Large intestine (tissue), 3 donors: Measurements from ENCODE around the gene HERC2. TPM values are rescaled to one million over a fixed set of nuclear protein-coding genes. Genes with fewer than 3 reads are reported as not detected.

Source experiments
- DNase-seq, 2 donors: peaks; one replicate each; pipeline versions ENCODE4 v3.0.0 to v3.0.0-alpha.2; 2013
- H3K27ac ChIP-seq: one replicate; pipeline ENCODE4 v1.5.1; 2013; ENCODE audit warnings: low read length
- H3K27me3 ChIP-seq: 2 replicates; pipeline ENCODE4 v1.6.1; 2013; ENCODE audit warnings: low read length; ENCODE audit not compliant: control insufficient read depth, insufficient read depth
- H3K36me3 ChIP-seq: 2 replicates; pipeline ENCODE4 v1.6.1; 2013; ENCODE audit warnings: low read length; ENCODE audit not compliant: control insufficient read depth, insufficient read depth
- H3K4me1 ChIP-seq: one replicate; pipeline ENCODE4 v1.6.1; 2013; ENCODE audit warnings: low read length; ENCODE audit not compliant: control insufficient read depth, insufficient read depth
- H3K4me3 ChIP-seq: one replicate; pipeline ENCODE4 v1.5.1; 2013; ENCODE audit warnings: low read length
- H3K9me3 ChIP-seq: one replicate; pipeline ENCODE4 v1.6.1; 2013; ENCODE audit warnings: mild to moderate bottlenecking, low read depth, low read length, moderate library complexity; ENCODE audit not compliant: control insufficient read depth
- WGBS: methylation state at CpG from one replicate; pipeline ENCODE4 v1.1.5; 2013; ENCODE audit warnings: low lambda C conversion rate; ENCODE audit not compliant: insufficient coverage; 5-methylcytosine and 5-hydroxymethylcytosine counted together
- polyA plus RNA-seq: library from polyadenylated mRNA; unstranded; fragments of 120-200 nt; gene quantifications from one replicate; pipeline ENCODE4 v1.2.1, GENCODE V29; 2013

The HERC2 gene
- polyA plus RNA-seq, 1 donor: 42.7 TPM

GRCh38 chr15:28105793-28106192 is 216.2 kb downstream of the HERC2 start:
- Histone ChIP-seq H3K4me3 (no peak overlapping the region), H3K4me1 (no peaks in the 10 kb centered on the region), H3K27ac (no peak overlapping the region), H3K27me3 (peaks cover 42% of the 10 kb centered on the region), H3K36me3 (peaks cover 3% of the 10 kb centered on the region), H3K9me3 (peaks cover 13% of the 10 kb centered on the region)
- DNase-seq: no peak
- no CpG with 5 or more reads among the region's 5 CpGs for WGBS

DNA sequence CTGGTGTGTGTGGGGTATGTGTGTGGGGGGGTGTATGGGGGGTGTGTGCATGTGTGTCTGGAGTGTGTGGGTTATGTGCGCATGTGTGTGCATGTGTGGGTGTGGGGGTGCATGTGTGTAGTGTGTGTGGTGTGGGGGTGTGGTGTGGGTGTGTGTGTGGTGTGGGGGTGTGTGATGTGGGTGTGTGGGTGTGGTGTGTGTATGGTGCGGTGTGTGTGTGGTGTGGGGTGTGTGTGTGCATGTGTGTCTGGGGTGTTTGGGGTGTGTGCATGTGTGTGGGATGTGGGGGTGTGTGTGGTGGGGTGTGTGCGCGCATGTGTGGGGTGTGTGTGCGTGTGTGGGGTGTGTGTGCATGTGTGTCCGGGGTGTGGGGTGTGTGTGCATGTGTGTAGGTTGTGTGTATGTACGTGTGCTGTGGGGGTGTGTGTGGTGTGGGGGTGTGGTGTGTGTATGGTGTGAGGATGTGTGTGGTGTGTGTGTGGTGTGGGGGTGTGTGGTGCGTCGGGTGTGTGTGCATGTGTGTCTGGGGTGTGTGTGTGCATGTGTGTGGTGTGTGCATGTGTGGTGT is 216.7 kb downstream of the HERC2 start:
- no CpG with 5 or more reads among the region's 9 CpGs for WGBS
- no peak overlapping the region for H3K4me3 ChIP-seq
- DNase-seq: no peak
- no peaks in the 10 kb centered on the region for H3K4me1 ChIP-seq
- no peaks in the 10 kb centered on the region for H3K36me3 ChIP-seq
- no peak overlapping the region for H3K27ac ChIP-seq
- H3K9me3 ChIP-seq: peaks cover 13% of the 10 kb centered on the region
- H3K27me3 ChIP-seq: peaks cover 44% of the 10 kb centered on the region

- no peak for DNase-seq
- Histone ChIP-seq H3K36me3 (no peaks in the 10 kb centered on the region), H3K4me1 (no peaks in the 10 kb centered on the region), H3K27ac (no peak overlapping the region), H3K9me3 (peaks cover 13% of the 10 kb centered on the region), H3K4me3 (no peak overlapping the region), H3K27me3 (peaks cover 47% of the 10 kb centered on the region)
- no CpG with 5 or more reads among the region's 10 CpGs for WGBS
Observed at GRCh38 chr15:28104326-28104725, 217.7 kb downstream of the HERC2 start.

GRCh38 chr15:28103831-28104230 is 218.1 kb downstream of the HERC2 start:
- Histone ChIP-seq H3K27me3 (peaks cover 49% of the 10 kb centered on the region), H3K4me3 (no peak overlapping the region), H3K9me3 (peaks cover 14% of the 10 kb centered on the region), H3K27ac (no peak overlapping the region), H3K4me1 (peaks cover 3% of the 10 kb centered on the region), H3K36me3 (no peaks in the 10 kb centered on the region)
- no peak for DNase-seq
- no CpG with 5 or more reads among the region's 10 CpGs for WGBS

DNA sequence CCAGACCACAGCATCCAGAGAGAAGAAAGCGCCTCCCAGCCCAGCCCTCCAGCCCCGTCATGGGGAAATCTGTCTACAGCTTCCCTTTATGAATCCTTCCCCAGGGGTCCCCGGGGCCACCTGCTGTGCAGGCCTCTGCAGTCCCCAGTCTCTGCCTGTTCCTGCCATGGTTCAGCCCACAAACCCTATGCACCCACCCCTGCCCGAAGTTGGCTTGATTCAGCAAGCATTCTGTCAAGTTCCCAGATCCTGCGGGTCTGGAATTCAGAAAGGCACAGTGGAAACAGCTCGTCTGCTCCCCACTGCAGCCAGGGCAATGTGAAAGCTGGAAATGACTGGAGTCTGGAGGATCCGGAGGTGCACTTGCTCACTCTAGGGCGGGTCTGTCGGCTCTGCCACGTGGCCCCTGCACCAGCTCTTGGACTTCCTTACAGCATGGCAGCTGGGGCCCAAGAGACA is 220.0 kb downstream of the HERC2 start:
- WGBS: no CpG with 5 or more reads among the region's 10 CpGs
- no peak overlapping the region for H3K27ac ChIP-seq
- DNase-seq: no peak
- no peak overlapping the region for H3K4me3 ChIP-seq
- H3K36me3 ChIP-seq: no peaks in the 10 kb centered on the region
- H3K4me1 ChIP-seq: peaks cover 10% of the 10 kb centered on the region
- peaks cover 13% of the 10 kb centered on the region for H3K9me3 ChIP-seq
- peaks cover 56% of the 10 kb centered on the region for H3K27me3 ChIP-seq

DNA sequence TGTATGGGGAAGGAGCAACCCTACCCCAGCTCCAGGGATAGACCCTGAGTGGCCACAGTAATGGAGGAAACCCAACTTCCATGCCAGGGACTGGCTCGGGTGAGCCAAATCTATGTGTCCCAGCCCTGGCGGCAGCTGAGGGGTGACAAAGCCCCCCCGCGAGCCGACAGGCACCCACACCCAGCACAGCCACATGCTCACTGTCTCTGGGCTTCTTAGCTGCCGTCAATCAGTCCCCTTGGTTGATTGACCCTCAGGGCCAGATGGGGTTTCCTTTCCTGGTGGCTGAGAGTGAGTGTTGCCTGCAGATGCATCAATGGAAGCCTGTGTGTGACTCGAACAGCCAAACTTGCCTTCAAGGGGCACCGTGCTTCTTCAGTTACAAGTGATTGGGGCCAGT is 220.8 kb downstream of the HERC2 start:
- Histone ChIP-seq H3K27me3 (peaks cover 55% of the 10 kb centered on the region), H3K4me1 (peaks cover 12% of the 10 kb centered on the region), H3K9me3 (peaks cover 10% of the 10 kb centered on the region), H3K36me3 (no peaks in the 10 kb centered on the region), H3K4me3 (no peak overlapping the region), H3K27ac (no peak overlapping the region)
- WGBS: no CpG with 5 or more reads among the region's 8 CpGs
- no peak for DNase-seq

- no CpG with 5 or more reads among the region's 20 CpGs for WGBS
- no peak overlapping the region for H3K27ac ChIP-seq
- H3K27me3 ChIP-seq: peaks cover 55% of the 10 kb centered on the region
- no peaks in the 10 kb centered on the region for H3K36me3 ChIP-seq
- peaks cover 16% of the 10 kb centered on the region for H3K4me1 ChIP-seq
- H3K4me3 ChIP-seq: no peak overlapping the region
- DNase-seq: no peak
- peaks cover 9% of the 10 kb centered on the region for H3K9me3 ChIP-seq
Observed at GRCh38 chr15:28100516-28101195, 221.3 kb downstream of the HERC2 start.

GRCh38 chr15:28099555-28100140 is 222.3 kb downstream of the HERC2 start:
- WGBS: no CpG with 5 or more reads among the region's 16 CpGs
- H3K4me3 ChIP-seq: peak overlapping the region; percentile 30

GRCh38 chr15:28098766-28099554 is 223.0 kb downstream of the HERC2 start, which contains the start of gene OCA2:
Gene OCA2, minus strand, starts transcription at chr15:28099315. Its CDS starts 17,441 bp downstream, at chr15:28081874.
- Histone ChIP-seq H3K4me3 (peak within 1 kb of the TSS; percentile 36), H3K4me1 (peaks cover 21% of the 10 kb centered on the region), H3K9me3 (peaks cover 4% of the 10 kb centered on the region), H3K27ac (no peak within 1 kb of the TSS), H3K36me3 (no peaks in the 10 kb centered on the region), H3K27me3 (peaks cover 64% of the 10 kb centered on the region)
- no CpG with 5 or more reads among the region's 52 CpGs for WGBS
- peak; percentile 69 to 80 for DNase-seq

More at GRCh38 chr15:28099555-28100140, 222.3 kb downstream of the HERC2 start:
- peaks cover 21% of the 10 kb centered on the region for H3K4me1 ChIP-seq
- peaks cover 59% of the 10 kb centered on the region for H3K27me3 ChIP-seq
- no peaks in the 10 kb centered on the region for H3K36me3 ChIP-seq
- H3K9me3 ChIP-seq: peaks cover 7% of the 10 kb centered on the region
- H3K27ac ChIP-seq: no peak overlapping the region
- DNase-seq: no peak

GRCh38 chr15:28098360-28098765 is 223.6 kb downstream of the HERC2 start:
- Histone ChIP-seq H3K4me1 (peaks cover 21% of the 10 kb centered on the region), H3K36me3 (no peaks in the 10 kb centered on the region), H3K4me3 (no peak overlapping the region), H3K27me3 (peaks cover 64% of the 10 kb centered on the region), H3K27ac (no peak overlapping the region), H3K9me3 (peaks cover 4% of the 10 kb centered on the region)
- no CpG with 5 or more reads among the region's 11 CpGs for WGBS
- DNase-seq: no peak
